ENCODE data around the gene XYLB.

The XYLB gene

DNA sequence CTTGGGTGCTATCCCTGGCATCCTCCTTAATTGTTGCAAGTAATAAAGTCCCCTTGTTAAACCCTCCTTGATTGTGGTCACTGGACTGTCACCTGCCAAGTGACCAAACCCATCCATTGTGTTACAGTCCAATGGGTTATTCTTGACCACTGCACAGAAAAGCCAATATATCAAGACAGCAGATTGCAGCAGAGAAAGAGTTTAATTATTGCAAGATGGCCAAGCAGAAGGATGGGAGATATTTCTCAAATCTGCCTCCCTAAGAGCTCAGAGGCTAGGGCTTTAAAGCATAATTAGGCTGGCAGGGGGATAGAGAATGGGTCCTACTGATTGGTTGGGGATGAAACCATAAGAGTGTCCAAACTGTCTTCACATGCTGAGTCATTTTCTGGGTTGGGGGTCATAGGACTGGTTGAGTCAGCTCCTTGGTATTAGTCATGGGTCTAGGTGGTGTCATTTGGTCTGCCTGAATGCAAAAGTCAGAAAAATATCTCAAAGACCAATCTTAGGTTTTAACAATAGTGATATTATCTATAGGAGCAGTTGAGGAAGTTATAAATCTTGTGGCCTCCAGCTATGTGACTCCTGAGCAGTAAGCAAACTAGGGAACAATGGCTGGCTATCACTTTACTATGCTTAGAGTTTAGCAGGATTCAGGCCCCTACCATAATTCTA, 19.1 kb upstream of the XYLB start:
- TF ChIP-seq, protein P1, sequence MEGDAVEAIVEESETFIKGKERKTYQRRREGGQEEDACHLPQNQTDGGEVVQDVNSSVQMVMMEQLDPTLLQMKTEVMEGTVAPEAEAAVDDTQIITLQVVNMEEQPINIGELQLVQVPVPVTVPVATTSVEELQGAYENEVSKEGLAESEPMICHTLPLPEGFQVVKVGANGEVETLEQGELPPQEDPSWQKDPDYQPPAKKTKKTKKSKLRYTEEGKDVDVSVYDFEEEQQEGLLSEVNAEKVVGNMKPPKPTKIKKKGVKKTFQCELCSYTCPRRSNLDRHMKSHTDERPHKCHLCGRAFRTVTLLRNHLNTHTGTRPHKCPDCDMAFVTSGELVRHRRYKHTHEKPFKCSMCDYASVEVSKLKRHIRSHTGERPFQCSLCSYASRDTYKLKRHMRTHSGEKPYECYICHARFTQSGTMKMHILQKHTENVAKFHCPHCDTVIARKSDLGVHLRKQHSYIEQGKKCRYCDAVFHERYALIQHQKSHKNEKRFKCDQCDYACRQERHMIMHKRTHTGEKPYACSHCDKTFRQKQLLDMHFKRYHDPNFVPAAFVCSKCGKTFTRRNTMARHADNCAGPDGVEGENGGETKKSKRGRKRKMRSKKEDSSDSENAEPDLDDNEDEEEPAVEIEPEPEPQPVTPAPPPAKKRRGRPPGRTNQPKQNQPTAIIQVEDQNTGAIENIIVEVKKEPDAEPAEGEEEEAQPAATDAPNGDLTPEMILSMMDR (conservative IDR thresholded peaks at IDR 0.05), result no peak
- no peak for TF ChIP-seq ZFX (IDR thresholded peaks at IDR 0.05)
- no peak overlapping the region for H3K27ac ChIP-seq

DNA sequence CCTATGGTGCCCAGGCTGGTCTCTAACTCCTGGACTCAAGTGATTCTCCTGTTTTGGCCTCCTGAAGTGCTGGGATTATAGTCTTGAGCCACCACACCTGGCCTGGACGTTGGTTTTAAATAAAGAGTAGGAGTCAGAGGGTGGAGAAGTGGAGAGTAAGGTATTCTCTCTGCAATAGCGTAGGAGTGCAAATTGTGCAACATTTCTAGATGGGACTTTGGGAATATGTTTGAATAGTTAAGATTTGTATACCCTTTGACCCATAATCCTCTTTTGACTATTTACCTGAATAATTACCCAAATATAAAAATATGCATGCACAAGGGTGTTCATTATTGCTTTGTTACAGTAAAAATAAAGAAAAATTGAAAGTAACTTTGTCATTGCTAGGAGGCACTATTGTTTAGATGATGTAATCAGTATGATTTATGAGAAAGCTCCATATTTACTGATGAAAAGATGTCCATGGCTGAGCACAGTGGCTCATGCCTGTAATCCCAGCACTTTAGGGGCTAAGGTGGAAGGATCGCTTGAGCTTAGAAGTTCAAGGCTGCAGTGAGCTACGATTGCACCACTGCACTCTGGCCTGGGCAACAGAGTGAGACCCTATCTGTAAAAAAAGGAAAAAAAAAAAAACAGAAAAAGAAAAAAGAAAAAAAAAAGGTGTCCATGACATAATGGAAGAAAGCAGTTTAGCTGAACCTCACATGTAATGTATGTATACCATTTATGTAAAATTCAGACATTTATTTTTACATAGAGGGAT, 15.1 kb upstream of the XYLB start:
- no peak overlapping the region for H3K27ac ChIP-seq
- no peak for TF ChIP-seq ZFX (IDR thresholded peaks at IDR 0.05)
- TF ChIP-seq, protein P1 (conservative IDR thresholded peaks at IDR 0.05), result no peak

DNA sequence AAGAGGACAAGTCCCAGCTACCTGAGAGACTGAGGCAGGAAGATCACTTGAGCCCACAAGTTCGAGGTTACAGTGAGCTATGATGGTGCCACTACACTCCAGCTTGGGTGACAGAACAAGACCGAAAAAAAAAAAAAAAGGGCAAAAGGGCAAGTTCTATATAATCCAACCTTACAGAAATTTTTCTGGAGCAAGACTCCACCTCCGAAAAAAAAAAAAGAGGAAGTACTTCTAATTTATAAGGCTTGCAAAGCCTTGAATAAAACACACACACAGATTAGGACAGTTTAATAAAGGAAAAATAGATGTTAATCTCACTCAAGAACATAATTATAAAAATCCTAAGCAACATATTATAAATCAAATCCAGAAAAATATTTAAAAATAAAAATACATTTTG, 14.4 kb upstream of the XYLB start:
- no peak for TF ChIP-seq ZFX (IDR thresholded peaks at IDR 0.05)
- TF ChIP-seq, protein P1 (conservative IDR thresholded peaks at IDR 0.05), result no peak

DNA sequence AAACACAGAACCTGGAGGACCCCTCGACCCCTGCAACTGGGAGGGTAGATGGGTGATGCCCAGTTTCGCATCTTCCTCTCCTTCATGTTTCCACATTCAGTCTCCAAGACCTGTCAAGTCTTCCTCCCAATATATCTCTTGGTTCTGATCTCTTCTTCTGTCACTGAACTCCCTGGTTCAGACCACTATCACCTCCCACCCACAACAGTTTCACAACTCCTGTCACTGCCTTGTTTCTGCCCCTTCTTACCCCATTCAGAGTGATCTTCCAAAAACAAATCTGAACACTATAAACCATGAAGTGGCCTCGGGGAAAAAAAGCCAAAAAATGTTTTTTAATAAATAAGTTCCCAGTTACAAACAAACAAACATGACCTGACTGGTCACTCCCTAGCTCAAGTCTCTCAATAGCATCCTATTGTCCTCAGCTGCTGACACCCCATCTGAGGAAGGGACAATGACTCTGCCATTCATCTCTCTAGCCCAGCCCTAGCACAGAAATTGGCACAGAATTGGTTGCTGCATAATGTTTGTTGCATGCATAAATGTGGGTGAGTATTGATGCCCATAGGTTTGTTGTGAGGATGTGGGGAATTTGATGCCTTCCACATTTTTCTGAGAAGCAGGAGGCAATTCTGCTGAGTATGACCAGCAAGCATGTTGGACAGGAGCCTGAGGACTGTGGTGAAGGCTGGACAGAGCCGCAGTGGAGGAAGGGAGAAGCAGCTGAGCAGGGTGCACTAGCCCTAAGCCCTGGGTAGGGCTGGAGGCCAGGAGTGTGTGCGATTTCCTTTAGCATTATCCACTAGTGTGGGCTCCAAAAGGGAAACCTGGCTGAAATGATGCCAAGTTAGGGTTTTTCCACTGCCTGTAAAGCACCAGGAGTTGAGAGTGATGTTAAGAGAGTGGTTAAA, 12.2 kb upstream of the XYLB start:
- TF ChIP-seq ZFX (IDR thresholded peaks at IDR 0.05), result no peak
- TF ChIP-seq, protein P1 (conservative IDR thresholded peaks at IDR 0.05), result no peak

More for the DNA sequence above, 14.4 kb upstream of the XYLB start:
- no peak overlapping the region for H3K27ac ChIP-seq

DNA sequence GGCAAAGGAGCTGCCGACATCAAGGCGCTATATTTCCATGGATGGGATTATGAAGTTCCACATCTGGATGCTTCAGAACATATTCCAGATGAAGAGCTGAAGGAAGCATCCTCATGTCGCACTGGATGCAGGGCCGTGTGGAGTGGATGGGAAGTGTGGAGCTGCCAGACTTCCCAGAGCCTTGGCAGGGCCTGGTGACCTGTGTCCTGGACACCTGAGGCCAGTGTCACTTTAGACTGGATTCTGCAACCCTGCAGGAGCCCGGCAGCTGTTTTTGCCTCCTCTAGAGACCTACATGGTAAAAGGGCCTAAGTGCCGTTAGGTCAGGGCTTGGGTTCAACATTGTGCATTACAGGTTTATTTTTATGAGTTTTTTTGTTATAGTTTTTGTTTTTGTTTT, 11.3 kb upstream of the XYLB start:
- TF ChIP-seq ZFX (IDR thresholded peaks at IDR 0.05), result no peak
- TF ChIP-seq, protein P1 (conservative IDR thresholded peaks at IDR 0.05), result no peak
- H3K27ac ChIP-seq, result no peak overlapping the region

More for the DNA sequence above, 12.2 kb upstream of the XYLB start:
- H3K27ac ChIP-seq, result no peak overlapping the region

DNA sequence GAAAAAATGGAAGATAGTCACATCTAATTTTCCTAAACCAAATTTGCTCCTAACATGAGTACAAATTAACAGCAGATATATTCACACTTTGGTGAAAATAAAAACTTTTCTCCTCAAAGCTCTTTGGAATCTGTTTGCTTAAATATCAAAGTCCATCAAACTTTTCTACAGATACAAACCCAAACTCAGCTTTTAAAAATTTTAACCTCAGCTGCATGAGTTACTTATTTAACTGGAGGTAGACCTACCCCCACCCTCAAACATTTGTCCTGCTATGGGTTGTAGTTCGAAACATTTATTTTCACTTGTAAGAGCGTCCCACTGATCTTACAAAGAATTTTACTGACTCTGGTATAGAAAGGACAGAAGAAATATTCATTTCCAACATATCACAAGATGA, 8.9 kb upstream of the XYLB start:
- no peak overlapping the region for H3K27ac ChIP-seq
- TF ChIP-seq ZFX (IDR thresholded peaks at IDR 0.05), result no peak
- TF ChIP-seq, protein P1 (conservative IDR thresholded peaks at IDR 0.05), result no peak

All from C4-2B (cell line).